Endothelial cell of umbilical vein (primary cell): Measurements from ENCODE around the gene MRPL14. TPM values are rescaled to one million over a fixed set of nuclear protein-coding genes. Genes with fewer than 3 reads are reported as not detected.

Experiments
- BruUV-seq: library from RNA; stranded (reverse); fragments of 400-500 nt; replicated peaks from 2 replicates; lab custom pipeline; 2021; lab: Mats Ljungman, UMichigan
- CTCF ChIA-PET: fragments of 300-600, 350-600 bp; sonication (Branson Sonifier 250); formaldehyde crosslinking; loops from one replicate; lab custom pipeline; 2021; ENCODE audit warnings: antibody characterized with exemption, inconsistent platforms; lab: Charles Lee
- POLR2A ChIA-PET: fragments of 300-600, 350-600 bp; sonication (Branson Sonifier 250); formaldehyde crosslinking; loops from one replicate; lab custom pipeline; 2021; ENCODE audit warnings: antibody characterized with exemption, inconsistent platforms; lab: Charles Lee
- DNase-seq: peaks from one replicate; pipeline ENCODE4 v3.0.0-alpha.2; 2011; ENCODE audit warnings: low read depth, low spot score
- FAIRE-seq: peaks from 2 replicates; lab custom pipeline; 2011; peaks lifted over from hg19 to GRCh38; lab: Jason Lieb, UNC
- H2AFZ ChIP-seq: 2 replicates; pipeline ENCODE4 v1.6.0; 2012; ENCODE audit warnings: low read depth, low read length, control low read depth, inconsistent platforms
- H3K27ac ChIP-seq: 2 replicates; pipeline ENCODE4 v1.5.1; 2011; ENCODE audit warnings: low read depth, mild to moderate bottlenecking, control low read depth, low read length, moderate library complexity; ENCODE audit not compliant: insufficient read depth
- H3K27me3 ChIP-seq, 2 experiments: 2 replicates each; pipeline versions ENCODE4 v1.6.0 to v1.6.1; 2011; ENCODE audit warnings: low read length in 2 of 2, mixed read lengths in 1 of 2; ENCODE audit not compliant: control insufficient read depth in 2 of 2, insufficient read depth in 2 of 2
- H3K36me3 ChIP-seq, 2 experiments: 2 replicates in 1 of 2; 3 replicates in 1 of 2; pipeline ENCODE4 v1.5.1; 2011; ENCODE audit warnings: low read length in 2 of 2, mild to moderate bottlenecking in 1 of 2, moderate library complexity in 1 of 2; ENCODE audit not compliant: control insufficient read depth in 2 of 2, insufficient read depth in 2 of 2; ENCODE audit errors: extremely low read depth in 1 of 2
- H3K4me1 ChIP-seq: 3 replicates; pipeline ENCODE4 v1.5.1; 2011; ENCODE audit warnings: mild to moderate bottlenecking, low read length; ENCODE audit not compliant: control insufficient read depth, insufficient read depth; ENCODE audit errors: extremely low read depth
- H3K4me2 ChIP-seq: 2 replicates; pipeline ENCODE4 v1.6.1; 2011; ENCODE audit warnings: low read length, control low read depth, mixed read lengths; ENCODE audit not compliant: insufficient read depth
- H3K4me3 ChIP-seq, 3 experiments: fragments of 200-600 bp in 1 of 3; sonication (generic), shearing (Covaris generic) in 1 of 3; replicated peaks in 1 of 3; 2 replicates each; pipeline ENCODE4 v1.5.1; 2011 to 2016; ENCODE audit warnings: control low read depth in 3 of 3, low read length in 3 of 3, mild to moderate bottlenecking in 2 of 3, inconsistent platforms in 1 of 3, low read depth in 1 of 3, moderate library complexity in 1 of 3; ENCODE audit not compliant: insufficient read depth in 1 of 3
- H3K79me2 ChIP-seq: 2 replicates; pipeline ENCODE4 v1.6.0; 2012; ENCODE audit warnings: low read length, inconsistent platforms; ENCODE audit not compliant: control insufficient read depth, insufficient read depth
- H3K9ac ChIP-seq: replicated peaks from 2 replicates; pipeline ENCODE3; 2011; ENCODE audit warnings: low read length, control low read depth; ENCODE audit not compliant: insufficient read depth; ENCODE audit errors: extremely low read depth
- H3K9me1 ChIP-seq: replicated peaks from 3 replicates; pipeline ENCODE4 v1.6.0; 2011; ENCODE audit warnings: mild to moderate bottlenecking, low read length; ENCODE audit not compliant: control insufficient read depth, insufficient read depth; ENCODE audit errors: extremely low read depth
- H3K9me3 ChIP-seq: replicated peaks from 2 replicates; pipeline ENCODE4 v1.5.1; 2012; ENCODE audit warnings: low read length, inconsistent platforms; ENCODE audit not compliant: control insufficient read depth, insufficient read depth
- H4K20me1 ChIP-seq: replicated peaks from 2 replicates; pipeline ENCODE3; 2011; ENCODE audit warnings: mild to moderate bottlenecking, low read length; ENCODE audit not compliant: control insufficient read depth, insufficient read depth; ENCODE audit errors: extremely low read depth
- CTCF ChIP-seq, 2 donors: IDR thresholded peaks; 1 replicate in 1 of 2; 2 replicates in 1 of 2; pipeline ENCODE4 v1.5.1; 2011; ENCODE audit warnings: low read length in 2 of 2, mild to moderate bottlenecking in 2 of 2, moderate library complexity in 2 of 2, control low read depth in 1 of 2, inconsistent platforms in 1 of 2, low read depth in 1 of 2; ENCODE audit not compliant: insufficient read depth in 1 of 2; ENCODE audit errors: extremely low read depth in 1 of 2
- EZH2 ChIP-seq: IDR thresholded peaks from 2 replicates; pipeline ENCODE4 v1.6.1; 2012; ENCODE audit warnings: borderline replicate concordance, low read depth, mild to moderate bottlenecking, moderate library complexity, low read length, inconsistent platforms; ENCODE audit not compliant: severe bottlenecking
- FOS ChIP-seq: IDR thresholded peaks from 2 replicates; pipeline ENCODE4 v1.6.1; 2011; ENCODE audit warnings: mild to moderate bottlenecking, low read length, moderate library complexity, borderline replicate concordance; ENCODE audit not compliant: insufficient read depth
- GATA2 ChIP-seq: IDR thresholded peaks from 2 replicates; pipeline ENCODE4 v1.7.0; 2011; ENCODE audit warnings: low read depth, mild to moderate bottlenecking, moderate library complexity, mixed read lengths, low read length; ENCODE audit not compliant: insufficient read length, insufficient read depth
- JUN ChIP-seq: IDR thresholded peaks from 2 replicates; pipeline ENCODE4 v1.6.1; 2011; ENCODE audit warnings: borderline replicate concordance, low read depth; ENCODE audit not compliant: insufficient read length, insufficient read depth
- MAX ChIP-seq: IDR thresholded peaks from 2 replicates; pipeline ENCODE4 v1.6.1; 2011; ENCODE audit not compliant: insufficient read depth, insufficient read length
- MYC ChIP-seq: IDR thresholded peaks from one replicate; pipeline ENCODE4 v1.6.1; 2011; ENCODE audit warnings: mild to moderate bottlenecking, low read depth, low read length
- POLR2A ChIP-seq: IDR thresholded peaks from 2 replicates; pipeline ENCODE4 v1.6.1; 2012; ENCODE audit warnings: low read depth, mild to moderate bottlenecking, control low read depth, low read length
- POLR2AphosphoS5 ChIP-seq: IDR thresholded peaks from 2 replicates; pipeline ENCODE4 v1.6.1; 2012; ENCODE audit warnings: low read depth, mild to moderate bottlenecking, control low read depth, low read length, moderate library complexity; ENCODE audit not compliant: insufficient read depth
- dilution Hi-C: fragments of 300-500 bp; cut with MboI; formaldehyde crosslinking; loops from one replicate; pipeline ENCODE4 v1.15.0; 2019; ENCODE audit warnings: low sequenced_read_pairs; ENCODE audit not compliant: extremely low pct_ligation_motif_present
- intact Hi-C: fragments of 100-400 bp; cut with micrococcal nuclease; formaldehyde crosslinking; loops from one replicate; pipeline ENCODE4 v1.10.0; 2022
- polyA plus RNA-seq, 4 experiments: library from polyadenylated mRNA; depleted of rRNA in 3 of 4; stranded (reverse) in 3 of 4; unstranded in 1 of 4; fragments of >200 nt; gene quantifications; 2 replicates each; pipeline versions ENCODE4 v1.2.1 to v1.2.3, GENCODE V29; 2011 to 2012; ENCODE audit warnings: missing spikeins in 1 of 4
- total RNA-seq: library from RNA; stranded (reverse); gene quantifications from 2 replicates; pipeline ENCODE4 v1.2.3, GENCODE V29; 2021

Gene MRPL14
- total and polyA plus RNA-seq, 2 donors (not counting 3 experiments of a cell fraction or from before 2014, with no cell fraction given): 68.1 to 103 TPM

- TF ChIP-seq JUN: no peak
- no peak for TF ChIP-seq EZH2
- no peak for TF ChIP-seq POLR2A
- no peak for TF ChIP-seq CTCF (IDR thresholded peaks at IDR 0.05; ENCODE audit: extremely low read depth in 1 of 2, insufficient read depth in 1 of 2, low read depth in 1 of 2, low read length in 2 of 2)
- TF ChIP-seq POLR2AphosphoS5: no peak
- no peak for TF ChIP-seq MYC
- no peak for TF ChIP-seq GATA2
- no peak for TF ChIP-seq FOS
- TF ChIP-seq MAX: no peak
- H3K4me3 ChIP-seq: no peak overlapping the region
- H3K9me1 ChIP-seq: no peaks in the 10 kb centered on the region
- H2AFZ ChIP-seq: no peak overlapping the region
- no TSS peak for BruUV-seq
- no peaks in the 10 kb centered on the region for H3K27me3 ChIP-seq
- FAIRE-seq (no peak), DNase-seq (no peak)
- H3K4me1 ChIP-seq: peaks cover 61% of the 10 kb centered on the region
- H3K27ac ChIP-seq: no peak overlapping the region
- H3K4me2 ChIP-seq: no peak overlapping the region
- dilution Hi-C loops: no loop called here
- no peaks in the 10 kb centered on the region for H3K9me3 ChIP-seq
- H3K9ac ChIP-seq: no peak overlapping the region
- H4K20me1 ChIP-seq: no peaks in the 10 kb centered on the region
- intact Hi-C loops: no loop called here
- POLR2A ChIA-PET: no interaction called here
- H3K36me3 ChIP-seq: no peaks in the 10 kb centered on the region
- CTCF ChIA-PET: no interaction called here
- peaks cover 87% of the 10 kb centered on the region for H3K79me2 ChIP-seq
Measured at GRCh38 chr6:44119704-44120262, 7.5 kb downstream of the MRPL14 start.
